ENCODE results near the gene SYT7. TPM values are rescaled to one million over a fixed set of nuclear protein-coding genes. Genes with fewer than 3 reads are reported as not detected.

SYT7 gene
- polyA plus RNA-seq, 1 donor (not counting 4 experiments of a cell fraction or from before 2014, with no cell fraction given): 2.6 TPM

GRCh38 chr11:61513143-61513765 is 67.6 kb downstream of the SYT7 start:
- FAIRE-seq (no peak), DNase-seq (ENCODE audit: low read depth, low spot score) (no peak)
- no peaks in the 10 kb centered on the region for H3K36me3 ChIP-seq (ENCODE audit: control insufficient read depth in 2 of 2, extremely low read depth in 1 of 2, insufficient read depth in 2 of 2, low read length in 2 of 2)
- dilution Hi-C loops (cut with MboI; ENCODE audit: extremely low pct_ligation_motif_present, low sequenced_read_pairs): no loop called here
- no peaks in the 10 kb centered on the region for H3K79me2 ChIP-seq (ENCODE audit: control insufficient read depth, insufficient read depth, low read length)
- H3K4me2 ChIP-seq (ENCODE audit: control insufficient read depth, extremely low read depth, insufficient read depth, low read depth, low read length): no peak overlapping the region
- no peaks in the 10 kb centered on the region for H3K4me1 ChIP-seq (ENCODE audit: control insufficient read depth, extremely low read depth, insufficient read depth, low read length)
- H3K27me3 ChIP-seq (ENCODE audit: control insufficient read depth, extremely low read depth, insufficient read depth, low read length): peaks cover 25% of the 10 kb centered on the region
- H3K27ac ChIP-seq (ENCODE audit: control insufficient read depth, insufficient read depth, low read length): no peak overlapping the region
- no peaks in the 10 kb centered on the region for H3K9me3 ChIP-seq (ENCODE audit: control insufficient read depth, low read depth, low read length)
- H3K4me3 ChIP-seq (ENCODE audit: control insufficient read depth in 2 of 3, extremely low read depth in 1 of 3, insufficient read depth in 2 of 3, low read depth in 1 of 3, low read length in 3 of 3): no peak overlapping the region
- H4K20me1 ChIP-seq (ENCODE audit: control insufficient read depth, extremely low read depth, insufficient read depth, low read length): no peaks in the 10 kb centered on the region
- TF ChIP-seq CTCF (optimal IDR thresholded peaks at IDR 0.05 in 1 of 3, IDR thresholded peaks at IDR 0.05 in 1 of 3, conservative IDR thresholded peaks at IDR 0.05 in 1 of 3; ENCODE audit: extremely low read depth in 1 of 3, insufficient read depth in 2 of 3, low read length in 3 of 3) (no peak), EZH2 (IDR thresholded peaks at IDR 0.05; ENCODE audit: low read length) (no peak)
- no peaks in the 10 kb centered on the region for H3K9me1 ChIP-seq (ENCODE audit: control insufficient read depth, extremely low read depth, insufficient read depth, low read length)
- no peak overlapping the region for H2AFZ ChIP-seq (ENCODE audit: control insufficient read depth, low read length)
- no peak overlapping the region for H3K9ac ChIP-seq (ENCODE audit: control insufficient read depth, extremely low read depth, insufficient read depth, low read length)

DNA sequence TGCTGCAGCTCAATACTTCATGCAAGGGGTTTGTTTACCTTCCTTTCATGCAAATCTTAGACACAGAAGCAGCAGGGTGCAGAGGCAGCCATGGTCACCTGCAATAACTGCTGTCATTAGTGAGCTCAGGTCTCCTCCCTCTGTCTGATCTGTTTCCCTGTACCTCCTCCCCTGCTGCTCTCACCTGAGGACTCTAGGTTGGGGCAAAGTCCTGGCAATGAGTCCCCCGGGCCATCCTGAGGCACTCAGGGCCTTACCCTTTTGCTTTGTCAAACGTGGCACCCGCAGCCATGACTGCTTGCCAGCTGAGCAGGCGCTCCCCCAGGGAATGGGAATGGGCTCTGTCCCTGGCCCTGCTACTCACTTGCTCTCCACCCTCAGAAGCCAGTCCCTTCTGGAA is 68.4 kb downstream of the SYT7 start:
- peaks cover 33% of the 10 kb centered on the region for H3K27me3 ChIP-seq (ENCODE audit: control insufficient read depth, extremely low read depth, insufficient read depth, low read length)
- dilution Hi-C loops (cut with MboI; ENCODE audit: extremely low pct_ligation_motif_present, low sequenced_read_pairs): no loop called here
- TF ChIP-seq EZH2 (IDR thresholded peaks at IDR 0.05; ENCODE audit: low read length): no peak
- TF ChIP-seq CTCF (optimal IDR thresholded peaks at IDR 0.05 in 1 of 3, IDR thresholded peaks at IDR 0.05 in 1 of 3, conservative IDR thresholded peaks at IDR 0.05 in 1 of 3; ENCODE audit: extremely low read depth in 1 of 3, insufficient read depth in 2 of 3, low read length in 3 of 3): no peak

More for the DNA sequence above, 68.4 kb downstream of the SYT7 start:
- Histone ChIP-seq H3K36me3 (ENCODE audit: control insufficient read depth in 2 of 2, extremely low read depth in 1 of 2, insufficient read depth in 2 of 2, low read length in 2 of 2) (no peaks in the 10 kb centered on the region), H3K79me2 (ENCODE audit: control insufficient read depth, insufficient read depth, low read length) (no peaks in the 10 kb centered on the region), H3K4me3 (ENCODE audit: control insufficient read depth in 2 of 3, extremely low read depth in 1 of 3, insufficient read depth in 2 of 3, low read depth in 1 of 3, low read length in 3 of 3) (no peak overlapping the region), H4K20me1 (ENCODE audit: control insufficient read depth, extremely low read depth, insufficient read depth, low read length) (no peaks in the 10 kb centered on the region), H2AFZ (ENCODE audit: control insufficient read depth, low read length) (no peak overlapping the region), H3K9me3 (ENCODE audit: control insufficient read depth, low read depth, low read length) (no peaks in the 10 kb centered on the region), H3K4me2 (ENCODE audit: control insufficient read depth, extremely low read depth, insufficient read depth, low read depth, low read length) (no peak overlapping the region), H3K4me1 (ENCODE audit: control insufficient read depth, extremely low read depth, insufficient read depth, low read length) (no peaks in the 10 kb centered on the region), H3K27ac (ENCODE audit: control insufficient read depth, insufficient read depth, low read length) (no peak overlapping the region), H3K9ac (ENCODE audit: control insufficient read depth, extremely low read depth, insufficient read depth, low read length) (no peak overlapping the region), H3K9me1 (ENCODE audit: control insufficient read depth, extremely low read depth, insufficient read depth, low read length) (no peaks in the 10 kb centered on the region)
- DNase-seq (ENCODE audit: low read depth, low spot score) (no peak), FAIRE-seq (no peak)
